SH-SY5Y (cell line): ENCODE data around the gene BMP2K.

Experiments
- GATA2 ChIP-seq: IDR thresholded peaks from 2 replicates; pipeline ENCODE4 v1.6.1; 2011; ENCODE audit warnings: mild to moderate bottlenecking, low read depth, low read length
- GATA3 ChIP-seq: IDR thresholded peaks from 2 replicates; pipeline ENCODE4 v1.6.1; 2011; ENCODE audit warnings: low read depth, mild to moderate bottlenecking, low read length, moderate library complexity

GRCh38 chr4:78818530-78819079, 42.5 kb downstream of the BMP2K start:
- no peak for TF ChIP-seq GATA2
- TF ChIP-seq GATA3: no peak
